SK-N-SH treated with all-trans-retinoic acid at 6 μM for 48 hours (cell line): ENCODE results near the gene PARD3.

ENCODE experiments used
- ARNTL ChIP-seq: fragments of 450-650 bp; formaldehyde crosslinking; IDR thresholded peaks from 2 replicates; pipeline ENCODE4 v1.5.0; 2020; ENCODE audit warnings: low read depth, mild to moderate bottlenecking, moderate library complexity, borderline replicate concordance
- BACH2 ChIP-seq: fragments of 250-450 bp; sonication (Bioruptor Pico); IDR thresholded peaks from 2 replicates; pipeline ENCODE4 v1.9.0; 2021; ENCODE audit warnings: mild to moderate bottlenecking, borderline replicate concordance
- CREB5 ChIP-seq: fragments of 250-450 bp; sonication (Bioruptor Pico); IDR thresholded peaks from 2 replicates; pipeline ENCODE4 v1.5.1; 2020; ENCODE audit warnings: low read depth, mild to moderate bottlenecking, moderate library complexity
- CSDC2 ChIP-seq: fragments of 250-450 bp; sonication (Bioruptor Pico); IDR thresholded peaks from 2 replicates; pipeline ENCODE4 v1.5.0; 2020; ENCODE audit warnings: mild to moderate bottlenecking, moderate library complexity
- ESRRG ChIP-seq: fragments of 250-450 bp; sonication (Bioruptor Pico); IDR thresholded peaks from 2 replicates; pipeline ENCODE4 v1.6.1; 2021; ENCODE audit warnings: mild to moderate bottlenecking
- ISL1 ChIP-seq: fragments of 250-450 bp; sonication (Bioruptor Pico); IDR thresholded peaks from 2 replicates; pipeline ENCODE4 v2.1.2; 2022; ENCODE audit warnings: mild to moderate bottlenecking, moderate library complexity
- PATZ1 ChIP-seq: fragments of 250-450 bp; sonication (Bioruptor Pico); IDR thresholded peaks from 2 replicates; pipeline ENCODE4 v1.8.0; 2020; ENCODE audit warnings: mild to moderate bottlenecking, moderate library complexity, borderline replicate concordance
- RARB ChIP-seq: fragments of 250-450 bp; sonication (Bioruptor Pico); IDR thresholded peaks from 2 replicates; pipeline ENCODE4 v1.8.0; 2021; ENCODE audit warnings: mild to moderate bottlenecking, moderate library complexity
- SNAI2 ChIP-seq: fragments of 250-450 bp; sonication (Bioruptor Pico); IDR thresholded peaks from 2 replicates; pipeline ENCODE4 v1.5.0; 2020; ENCODE audit warnings: mild to moderate bottlenecking, moderate library complexity
- TOX ChIP-seq: fragments of 250-450 bp; sonication (Bioruptor Pico); IDR thresholded peaks from 2 replicates; pipeline ENCODE4 v1.8.0; 2021; ENCODE audit warnings: mild to moderate bottlenecking, moderate library complexity, borderline replicate concordance
- ZFP3 ChIP-seq: fragments of 250-450 bp; sonication (Bioruptor Pico); IDR thresholded peaks from 2 replicates; pipeline ENCODE4 v1.5.0; 2020; ENCODE audit warnings: mild to moderate bottlenecking, moderate library complexity
- ZFP30 ChIP-seq: fragments of 450-650 bp; formaldehyde crosslinking; IDR thresholded peaks from 2 replicates; pipeline ENCODE4 v1.5.0; 2022; ENCODE audit warnings: mild to moderate bottlenecking, moderate library complexity
- ZNF565 ChIP-seq: fragments of 450-650 bp; formaldehyde crosslinking; conservative IDR thresholded peaks from 2 replicates; pipeline ENCODE4 v1.5.0; 2020; ENCODE audit warnings: low read depth, mild to moderate bottlenecking, moderate library complexity
- ZNF8 ChIP-seq: fragments of 450-650 bp; formaldehyde crosslinking; IDR thresholded peaks from 2 replicates; pipeline ENCODE4 v1.5.0; 2020; ENCODE audit warnings: mild to moderate bottlenecking, moderate library complexity

GRCh38 chr10:34744590-34744989 is 70.5 kb downstream of the PARD3 start:
- TF ChIP-seq ISL1 (CRISPR knock-in tag) (no peak; the same call in 1 of the 2 replicates), PATZ1 (CRISPR knock-in tag) (no peak), SNAI2 (no peak), CREB5 (CRISPR knock-in tag) (no peak), ARNTL (CRISPR knock-in tag) (no peak), TOX (CRISPR knock-in tag) (no peak), RARB (CRISPR knock-in tag) (no peak), ZNF565 (CRISPR knock-in tag) (no peak), ZFP30 (CRISPR knock-in tag) (no peak), CSDC2 (no peak), ZNF8 (CRISPR knock-in tag) (no peak), ZFP3 (CRISPR knock-in tag) (no peak), BACH2 (CRISPR knock-in tag) (no peak), ESRRG (no peak)
